Stimulated activated CD4-positive, alpha-beta T cell treated with anti-CD3 and anti-CD28 coated beads, Interleukin-2, amount 100 ng/mL, for 24 hours (primary cell): ENCODE results near the gene LRPPRC.

Source experiments
- DNase-seq, 2 donors: peaks; one replicate each; pipeline ENCODE4 v3.0.0-alpha.2; 2020

Gene LRPPRC

GRCh38 chr2:43852196-43852730, 143.5 kb downstream of the LRPPRC start:
- no peak for DNase-seq

- no peak for DNase-seq
Observed at GRCh38 chr2:43851011-43851980, 144.5 kb downstream of the LRPPRC start.

GRCh38 chr2:43848214-43848613, 147.6 kb downstream of the LRPPRC start:
- no peak for DNase-seq

- DNase-seq, result no peak
Observed at GRCh38 chr2:43846140-43846793, 149.5 kb downstream of the LRPPRC start.

- no peak for DNase-seq
Observed at GRCh38 chr2:43845181-43845580, 150.6 kb downstream of the LRPPRC start.

GRCh38 chr2:43842866-43843226, 152.9 kb downstream of the LRPPRC start:
- no peak for DNase-seq

- DNase-seq, result no peak
Observed at GRCh38 chr2:43841949-43842865, 153.6 kb downstream of the LRPPRC start.

- no peak for DNase-seq
Observed at GRCh38 chr2:43840965-43841364, 154.8 kb downstream of the LRPPRC start.

GRCh38 chr2:43839776-43840564, 155.8 kb downstream of the LRPPRC start:
- no peak for DNase-seq

GRCh38 chr2:43838560-43839267, 157.1 kb downstream of the LRPPRC start, which contains the start of the genes ABCG5 and ABCG8:
ABCG5 (minus strand) TSS chr2:43838839; CDS start chr2:43838679, 160 bp downstream.
ABCG8 (plus strand) TSS chr2:43838971; CDS start chr2:43839054, 83 bp downstream.
- no peak for DNase-seq

GRCh38 chr2:43837831-43838559, 157.8 kb downstream of the LRPPRC start:
- no peak for DNase-seq

GRCh38 chr2:43837033-43837432, 158.8 kb downstream of the LRPPRC start:
- DNase-seq, result no peak
